PC-3 (cell line): ENCODE results near the gene PPFIA1. TPM values are rescaled to one million over a fixed set of nuclear protein-coding genes. Genes with fewer than 3 reads are reported as not detected.
"Not testable (repeated sequence)": the region's sequence is repeated elsewhere in the genome, so short reads cannot be mapped to it uniquely, and the experiment has no call there.

Experiments used
- ATAC-seq: fragments of 200-7000 bp; cut with Tn5 transposase; 2 replicates; pipeline ENCODE4 v1.9.1; 2020; ENCODE audit warnings: mild to moderate bottlenecking, moderate library complexity
- BruUV-seq: library from RNA; stranded (reverse); fragments of 400-500 nt; replicated peaks from 2 replicates; lab custom pipeline; 2021; lab: Mats Ljungman, UMichigan
- CTCF ChIA-PET: fragments of 300-600 bp; sonication (Branson Sonifier 250); formaldehyde crosslinking; loops from one replicate; lab custom pipeline; 2022; ENCODE audit warnings: antibody characterized with exemption; lab: Charles Lee
- POLR2A ChIA-PET: fragments of 300-600 bp; sonication (Branson Sonifier 250); formaldehyde crosslinking; loops from one replicate; lab custom pipeline; 2022; ENCODE audit warnings: antibody characterized with exemption; ENCODE audit not compliant: unreplicated experiment; lab: Charles Lee
- DNase-seq: peaks from one replicate; pipeline ENCODE4 v3.0.0-alpha.2; 2015
- H2AFZ ChIP-seq: fragments of 300-600 bp; sonication (generic); 2 replicates; pipeline ENCODE4 v1.6.0; 2016; ENCODE audit warnings: antibody characterized with exemption, low read length
- H3F3A ChIP-seq: fragments of 300-600 bp; sonication (generic); one replicate; pipeline ENCODE4 v1.6.0; 2017; ENCODE audit warnings: antibody characterized with exemption, low read length, control low read depth, mild to moderate bottlenecking; ENCODE audit not compliant: unreplicated experiment
- H3K27ac ChIP-seq: fragments of 300-600 bp; sonication (generic); 2 replicates; pipeline ENCODE4 v1.5.1; 2016; ENCODE audit warnings: mild to moderate bottlenecking, low read length
- H3K27me3 ChIP-seq: fragments of 300-600 bp; sonication (generic); 2 replicates; pipeline ENCODE4 v1.6.1; 2016; ENCODE audit warnings: low read length, mixed read lengths
- H3K36me3 ChIP-seq: fragments of 300-600 bp; sonication (generic); 2 replicates; pipeline ENCODE4 v1.6.1; 2016; ENCODE audit warnings: low read depth, mixed run types, low read length, mixed read lengths
- H3K4me1 ChIP-seq: fragments of 300-600 bp; sonication (generic); 2 replicates; pipeline ENCODE4 v1.5.1; 2016; ENCODE audit warnings: low read length; ENCODE audit not compliant: insufficient read depth
- H3K4me2 ChIP-seq: fragments of 300-600 bp; sonication (generic); 2 replicates; pipeline ENCODE4 v1.6.0; 2016; ENCODE audit warnings: low read length
- H3K4me3 ChIP-seq: fragments of 300-600 bp; sonication (generic); 2 replicates; pipeline ENCODE4 v1.5.1; 2016; ENCODE audit warnings: mild to moderate bottlenecking, low read length, mixed read lengths
- H3K79me2 ChIP-seq: fragments of 300-600 bp; sonication (generic); 2 replicates; pipeline ENCODE4 v1.6.1; 2017; ENCODE audit warnings: low read length, mixed read lengths
- H3K9ac ChIP-seq: fragments of 300-600 bp; sonication (generic); 2 replicates; pipeline ENCODE4 v1.6.0; 2016; ENCODE audit warnings: mild to moderate bottlenecking, low read length
- H3K9me2 ChIP-seq: fragments of 300-600 bp; sonication (generic); replicated peaks from 2 replicates; pipeline ENCODE4 v1.6.1; 2016; ENCODE audit warnings: mixed run types, low read length, mixed read lengths
- H3K9me3 ChIP-seq: fragments of 300-600 bp; sonication (generic); 2 replicates; pipeline ENCODE4 v1.6.1; 2016; ENCODE audit warnings: low read length, mixed read lengths
- H4K20me1 ChIP-seq: fragments of 300-600 bp; sonication (generic); 2 replicates; pipeline ENCODE4 v1.6.1; 2016; ENCODE audit warnings: low read length, mixed read lengths
- CTCF ChIP-seq: fragments of 300-600 bp; sonication (generic); conservative IDR thresholded peaks from 2 replicates; pipeline ENCODE4 v1.5.1; 2017; ENCODE audit warnings: antibody characterized with exemption, low read depth, mild to moderate bottlenecking, low read length
- EZH2 ChIP-seq: fragments of 300-600 bp; sonication (generic); IDR thresholded peaks from one replicate; pipeline ENCODE4 v1.6.1; 2017; ENCODE audit warnings: antibody characterized with exemption, mild to moderate bottlenecking, low read length; ENCODE audit not compliant: unreplicated experiment
- EZH2phosphoT487 ChIP-seq: fragments of 300-600 bp; sonication (generic); IDR thresholded peaks from 2 replicates; pipeline ENCODE4 v1.6.1; 2018; ENCODE audit warnings: mild to moderate bottlenecking, antibody characterized with exemption, low read length, borderline replicate concordance
- intact Hi-C: fragments of 100-400 bp; cut with micrococcal nuclease; formaldehyde crosslinking; loops from 2 replicates; pipeline ENCODE4 v1.9.0; 2023
- total RNA-seq: library from RNA; depleted of rRNA; stranded (reverse); fragments of >200 nt; gene quantifications from 2 replicates; pipeline ENCODE4 v1.2.3, GENCODE V29; 2014

PPFIA1 gene
- total RNA-seq, 1 experiment from 2014 or later: 57.5 TPM

GRCh38 chr11:70384566-70385152, 114.2 kb downstream of the PPFIA1 start:
- intact Hi-C loops: no loop called here
- no peak for TF ChIP-seq EZH2phosphoT487
- TF ChIP-seq EZH2: no peak
- TF ChIP-seq CTCF: no peak
- Histone ChIP-seq H3K9me3 (no peaks in the 10 kb centered on the region), H4K20me1 (no peaks in the 10 kb centered on the region), H3K9ac (no peak overlapping the region), H3K79me2 (peaks cover 7% of the 10 kb centered on the region), H3F3A (no peaks in the 10 kb centered on the region), H3K4me1 (no peaks in the 10 kb centered on the region), H2AFZ (no peak overlapping the region), H3K9me2 (no peaks in the 10 kb centered on the region), H3K27me3 (no peaks in the 10 kb centered on the region), H3K27ac (no peak overlapping the region), H3K4me2 (no peak overlapping the region), H3K36me3 (peaks cover 41% of the 10 kb centered on the region), H3K4me3 (no peak overlapping the region)
- BruUV-seq: no TSS peak
- DNase-seq (no peak), ATAC-seq (no peak)
- POLR2A ChIA-PET: no interaction called here
- CTCF ChIA-PET: no interaction called here

GRCh38 chr11:70387564-70387963, 117.1 kb downstream of the PPFIA1 start:
- no peaks in the 10 kb centered on the region for H3K27me3 ChIP-seq
- CTCF ChIA-PET: no interaction called here
- H3K79me2 ChIP-seq: peaks cover 7% of the 10 kb centered on the region
- H3F3A ChIP-seq: no peaks in the 10 kb centered on the region
- no peak overlapping the region for H3K4me3 ChIP-seq
- no peaks in the 10 kb centered on the region for H3K9me3 ChIP-seq
- BruUV-seq: no TSS peak
- H3K4me2 ChIP-seq: no peak overlapping the region
- no peaks in the 10 kb centered on the region for H4K20me1 ChIP-seq
- no peak for DNase-seq
- H3K27ac ChIP-seq: no peak overlapping the region
- H3K9me2 ChIP-seq: no peaks in the 10 kb centered on the region
- ATAC-seq: no peak
- no peak overlapping the region for H2AFZ ChIP-seq
- no peaks in the 10 kb centered on the region for H3K4me1 ChIP-seq
- POLR2A ChIA-PET: no interaction called here
- no peak overlapping the region for H3K9ac ChIP-seq
- H3K36me3 ChIP-seq: peaks cover 31% of the 10 kb centered on the region
- intact Hi-C loops: no loop called here
- no peak for TF ChIP-seq CTCF
- TF ChIP-seq EZH2phosphoT487: no peak
- no peak for TF ChIP-seq EZH2

GRCh38 chr11:70389201-70389600, 118.7 kb downstream of the PPFIA1 start:
- BruUV-seq: TSS peak; percentile 4
- H3F3A ChIP-seq: no peaks in the 10 kb centered on the region
- intact Hi-C loops: no loop called here

DNA sequence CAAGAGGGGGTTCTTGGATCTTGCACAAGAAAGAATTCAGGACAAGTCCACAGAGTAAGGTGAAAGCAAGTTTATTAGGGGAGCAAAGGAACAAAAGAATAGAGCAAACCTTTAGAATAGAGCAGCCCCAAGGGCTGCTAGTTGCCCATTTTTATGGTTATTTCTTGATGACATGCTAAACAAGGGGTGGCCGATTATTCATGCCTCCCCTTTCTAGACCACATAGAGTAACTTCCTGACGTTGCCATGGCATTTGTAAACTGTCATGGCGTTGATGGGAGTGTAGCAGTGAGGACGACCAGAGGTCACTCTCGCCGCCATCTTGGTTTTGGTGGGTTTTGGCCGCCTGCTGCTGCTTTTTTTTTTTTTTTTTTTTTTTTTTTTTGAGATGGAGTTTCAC, 120.4 kb downstream of the PPFIA1 start:
- H3K79me2 ChIP-seq: peaks cover 36% of the 10 kb centered on the region
- POLR2A ChIA-PET, BruUV-seq, H3F3A ChIP-seq, H3K27me3 ChIP-seq, DNase-seq, H3K4me1 ChIP-seq, H4K20me1 ChIP-seq, H3K27ac ChIP-seq, ATAC-seq, CTCF ChIA-PET, H3K4me3 ChIP-seq, H3K4me2 ChIP-seq, H3K9me3 ChIP-seq, H3K9ac ChIP-seq, H3K9me2 ChIP-seq, H2AFZ ChIP-seq, intact Hi-C loops: not testable (repeated sequence)
- peaks cover 16% of the 10 kb centered on the region for H3K36me3 ChIP-seq

More at GRCh38 chr11:70389201-70389600, 118.7 kb downstream of the PPFIA1 start:
- Histone ChIP-seq H4K20me1 (no peaks in the 10 kb centered on the region), H3K27me3 (no peaks in the 10 kb centered on the region), H3K4me1 (no peaks in the 10 kb centered on the region), H3K36me3 (peaks cover 26% of the 10 kb centered on the region), H3K9me2 (no peaks in the 10 kb centered on the region), H3K4me3 (no peak overlapping the region), H3K27ac (no peak overlapping the region), H3K79me2 (peaks cover 22% of the 10 kb centered on the region), H2AFZ (no peak overlapping the region), H3K4me2 (no peak overlapping the region), H3K9ac (no peak overlapping the region), H3K9me3 (no peaks in the 10 kb centered on the region)
- POLR2A ChIA-PET: interaction anchor here (0.6 kb wide), 1 partner anchor 107 kb away, joined by 3 read pairs; no protein-coding TSS in a partner anchor
- no peak for DNase-seq
- no peak for ATAC-seq
- TF ChIP-seq EZH2phosphoT487 (no peak), EZH2 (no peak), CTCF (no peak)
- CTCF ChIA-PET: no interaction called here
